GM21367 (cell line): ENCODE measurements around the gene ODC1.

Source experiments
- ATAC-seq: cut with Tn5 transposase; IDR thresholded peaks from one replicate; pipeline ENCODE4 v1.9.1; 2021; ENCODE audit not compliant: unreplicated experiment

ODC1 gene

GRCh38 chr2:10402062-10402585 lies 46.0 kb downstream of the ODC1 start:
- no peak for ATAC-seq

DNA sequence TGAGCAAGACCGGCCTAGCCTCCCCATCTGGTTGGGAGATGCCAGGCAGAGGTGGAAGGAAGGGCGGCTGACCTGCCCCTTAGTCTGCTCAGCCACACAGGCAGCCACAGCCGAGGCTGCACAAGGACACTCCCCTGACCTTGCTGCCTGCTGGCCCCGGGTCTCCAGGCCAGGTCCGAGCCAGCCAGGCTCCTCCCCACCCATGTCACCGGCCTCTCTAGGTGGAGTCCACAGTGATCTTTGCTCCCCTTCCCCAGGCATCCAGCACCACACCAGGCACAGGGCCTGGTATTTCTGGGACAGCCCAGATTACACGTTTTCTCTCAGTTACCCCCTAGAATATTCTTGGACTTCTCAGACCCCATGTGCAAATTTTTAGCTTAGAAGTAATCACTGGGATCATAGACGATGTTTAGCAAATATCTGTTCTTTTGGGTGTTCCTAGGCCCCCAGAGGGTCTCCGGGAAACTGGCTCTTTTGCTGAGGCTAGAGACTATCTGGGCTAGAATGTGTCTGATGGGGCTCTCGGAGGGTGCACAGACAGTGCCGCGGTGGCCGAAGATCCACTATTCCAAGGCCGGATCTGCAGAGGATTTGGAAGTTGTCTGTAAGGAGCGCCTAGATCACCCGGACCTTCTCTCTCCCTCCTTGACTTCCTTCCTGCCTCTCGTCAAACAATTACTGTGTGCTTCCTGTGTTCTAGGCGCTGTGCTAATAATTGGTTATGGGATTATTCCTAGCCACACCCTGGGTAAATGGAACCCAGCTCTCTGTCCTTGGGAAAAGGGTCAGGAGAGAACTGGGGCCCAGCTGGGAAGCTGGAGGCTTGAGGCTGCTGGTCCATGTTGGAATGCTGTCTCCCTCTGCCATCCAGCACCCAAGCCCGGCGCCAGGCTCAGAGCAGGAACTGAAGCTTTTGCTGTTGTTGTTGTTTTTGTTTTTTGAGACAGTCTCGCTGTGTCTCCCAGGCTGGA lies 46.9 kb downstream of the ODC1 start:
- ATAC-seq, result no peak

GRCh38 chr2:10400568-10400977 lies 47.6 kb downstream of the ODC1 start:
- ATAC-seq, result no peak

DNA sequence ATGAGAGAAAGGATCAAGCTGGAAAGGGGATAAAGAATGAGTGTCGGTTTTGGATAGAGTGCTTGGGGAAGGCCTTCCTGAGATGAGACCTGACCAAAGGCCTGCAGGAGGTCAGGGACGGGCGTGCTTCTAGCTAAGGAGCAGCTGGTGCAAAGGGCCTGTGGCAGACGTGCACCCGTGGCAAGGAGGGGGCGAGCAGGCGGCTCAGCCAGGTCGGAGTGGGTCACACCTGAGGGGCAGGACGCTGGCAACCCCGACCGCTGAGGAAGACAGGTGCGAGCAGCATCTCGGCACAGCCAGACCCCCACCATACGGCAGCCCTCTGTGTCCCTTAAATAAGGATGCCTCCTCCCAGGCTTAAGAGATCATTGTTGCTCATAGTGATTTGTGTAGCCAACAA lies 48.1 kb downstream of the ODC1 start:
- ATAC-seq, result no peak

GRCh38 chr2:10399358-10399757 lies 48.8 kb downstream of the ODC1 start:
- ATAC-seq, result no peak

DNA sequence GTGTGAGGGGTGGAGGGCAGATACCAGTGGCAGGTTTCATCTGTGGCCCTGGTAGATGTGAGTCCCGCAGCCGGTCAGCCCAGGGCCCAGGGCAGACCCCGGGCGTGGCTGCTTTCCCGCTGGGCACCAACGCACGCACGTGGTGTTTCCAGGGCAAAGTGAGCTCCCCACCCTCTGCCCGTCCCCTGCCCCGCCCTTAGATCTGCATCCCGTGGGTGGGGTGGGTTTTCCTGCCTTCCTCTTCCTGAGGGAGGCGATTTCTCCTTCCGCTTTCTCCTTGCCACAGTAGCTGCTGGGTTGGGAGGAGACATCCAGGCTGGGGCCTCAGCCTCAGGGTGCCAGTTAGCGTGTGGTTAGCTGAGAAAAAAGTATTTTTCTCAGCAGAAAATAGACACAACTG lies 49.6 kb downstream of the ODC1 start:
- ATAC-seq, result no peak

DNA sequence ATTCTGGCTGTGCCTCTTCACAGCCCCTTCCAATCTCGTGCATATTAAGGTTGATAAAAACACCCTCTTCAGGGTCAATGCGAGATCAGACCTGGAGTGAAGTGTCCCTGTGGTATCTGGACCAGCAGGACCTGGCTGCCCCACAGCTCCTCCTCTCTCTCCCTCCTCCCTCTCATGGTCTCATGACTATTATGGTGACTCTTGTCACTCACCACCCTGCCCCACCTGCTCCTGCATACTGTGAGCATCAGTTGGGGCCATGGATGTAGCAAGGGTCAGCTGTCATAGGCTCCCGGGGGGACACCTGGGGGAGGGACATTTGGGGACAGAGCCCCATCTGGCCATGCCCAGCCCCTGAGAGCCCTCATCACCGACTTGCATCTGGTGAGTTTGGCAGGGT lies 50.2 kb downstream of the ODC1 start:
- ATAC-seq, result no peak

- no peak for ATAC-seq
Measured at GRCh38 chr2:10397297-10397875, 50.7 kb downstream of the ODC1 start.

DNA sequence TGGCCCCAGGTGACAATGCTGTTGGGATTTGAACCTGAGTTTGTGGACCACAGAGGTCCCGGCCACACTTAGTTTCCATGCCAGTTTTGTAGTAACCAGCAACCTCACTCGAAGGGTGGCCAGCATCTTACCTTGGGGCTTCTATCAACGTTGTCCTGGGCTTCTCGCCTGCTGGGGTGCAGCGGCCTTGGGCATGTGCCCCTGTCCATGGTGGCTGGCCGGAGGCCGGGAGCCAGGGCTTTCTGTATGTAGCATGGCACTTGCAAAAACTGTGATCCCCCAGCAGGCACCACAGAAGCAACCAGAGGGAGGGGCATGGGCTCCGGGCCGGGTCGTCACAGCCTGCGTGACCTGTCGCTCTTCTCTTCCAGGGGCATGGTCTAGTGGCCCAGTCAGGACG lies 51.7 kb downstream of the ODC1 start:
- ATAC-seq, result no peak

DNA sequence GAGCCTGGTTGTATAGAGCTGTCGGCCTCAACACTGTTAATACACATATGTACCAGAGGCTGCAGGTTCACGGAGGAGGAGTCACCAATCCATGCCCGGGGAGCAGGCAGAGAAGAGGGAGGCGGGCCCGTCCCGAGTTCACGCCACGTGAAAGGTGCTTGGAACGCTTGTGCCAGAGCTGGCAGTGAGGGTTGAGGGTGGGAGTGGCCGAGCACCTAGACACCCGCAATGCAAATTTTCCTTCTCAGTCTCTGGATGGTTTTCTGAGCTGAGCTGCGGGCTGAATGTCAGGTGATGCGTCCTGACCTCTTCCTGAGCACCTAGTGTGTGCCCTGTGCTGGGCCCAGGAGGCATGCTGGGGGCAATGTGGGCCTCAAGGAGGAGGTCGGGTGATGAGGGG lies 52.2 kb downstream of the ODC1 start:
- no peak for ATAC-seq

DNA sequence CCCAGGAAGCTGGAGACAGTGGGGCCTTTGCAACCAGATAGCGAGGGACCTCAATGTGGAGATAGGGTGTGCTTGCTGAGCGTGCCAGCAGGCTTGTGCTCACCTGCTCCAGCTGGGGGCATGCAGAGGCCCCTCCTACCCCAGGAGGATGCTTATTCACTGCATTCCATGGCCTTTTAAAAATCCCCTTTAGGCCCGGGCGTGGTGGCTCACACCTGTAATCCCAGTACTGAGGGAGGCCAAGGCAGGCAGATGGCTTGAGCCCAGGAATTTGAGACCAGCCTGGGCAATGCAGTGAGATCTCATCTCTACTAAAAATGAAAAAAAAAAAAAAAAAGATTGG lies 54.5 kb downstream of the ODC1 start:
- ATAC-seq, result no peak

- ATAC-seq, result no peak
Measured at GRCh38 chr2:10392951-10393639, 55.0 kb downstream of the ODC1 start.

DNA sequence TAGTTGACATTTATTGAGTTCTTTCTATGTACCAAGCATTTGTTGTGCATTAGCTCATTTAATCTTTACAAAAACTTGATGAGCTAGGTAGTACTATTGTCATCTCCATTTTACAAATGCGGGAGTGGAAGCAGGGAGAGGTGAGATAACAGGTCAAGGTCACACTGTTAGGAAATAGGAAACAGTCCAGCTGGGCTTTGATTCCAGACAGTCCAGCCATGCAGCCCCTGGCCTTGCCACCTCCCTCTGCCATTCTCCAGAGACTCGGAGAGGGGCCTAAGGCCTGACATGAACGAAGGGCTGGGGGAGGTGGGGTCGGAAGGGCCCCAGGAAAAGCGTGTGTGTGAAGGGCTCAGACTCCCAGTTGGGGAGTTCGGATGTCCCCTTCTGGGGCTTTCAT lies 55.6 kb downstream of the ODC1 start:
- no peak for ATAC-seq

DNA sequence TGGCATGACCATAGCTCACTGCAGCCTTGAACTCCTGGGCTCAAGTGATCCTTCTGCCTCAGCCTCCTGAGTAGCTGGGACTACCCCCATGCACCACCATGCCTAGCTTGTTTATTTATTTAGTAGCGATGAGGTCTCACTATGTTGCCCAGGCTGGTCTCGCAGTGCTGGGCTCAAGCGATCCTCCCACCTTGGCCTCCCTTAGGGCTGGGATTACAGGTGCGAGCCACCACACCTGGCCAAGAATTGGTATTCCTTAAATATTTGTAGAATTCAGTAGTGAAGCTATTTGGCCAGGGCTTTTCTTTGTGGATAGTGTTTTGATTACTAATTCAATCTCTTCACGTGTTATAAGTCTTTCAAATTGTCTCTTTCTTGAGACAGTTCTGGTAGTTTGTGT lies 56.0 kb downstream of the ODC1 start:
- ATAC-seq, result no peak

GRCh38 chr2:10390369-10390801 lies 57.7 kb downstream of the ODC1 start:
- ATAC-seq, result no peak
